Subcutaneous preadipocyte (primary cell): Measurements from ENCODE around the gene CHCHD1. TPM values are rescaled to one million over a fixed set of nuclear protein-coding genes. Genes with fewer than 3 reads are reported as not detected.

Experiments
- small RNA-seq: library from RNA; depleted of rRNA; stranded (forward); fragments of <200 nt; gene quantifications from one replicate; pipeline ENCODE3, GENCODE V24; 2012
- total RNA-seq: library from RNA; depleted of rRNA; stranded (reverse); fragments of >200 nt; gene quantifications from 2 replicates; pipeline ENCODE4 v1.2.3, GENCODE V29; 2012

CHCHD1 gene
- 19.7 and 19.8 TPM in 2 replicates for total RNA-seq

GRCh38 chr10:73781879-73782748 lies at the start of gene CHCHD1:
Gene CHCHD1, plus strand, starts transcription at chr10:73782048. Its CDS starts 28 bp downstream, at chr10:73782076.

GRCh38 chr10:73743905-73744663 lies 37.8 kb upstream of the CHCHD1 start, which contains the start of gene SEC24C:
Gene SEC24C, plus strand, starts transcription at chr10:73744372. Its CDS starts 2,461 bp downstream, at chr10:73746833.

GRCh38 chr10:73785211-73785720 lies 3.4 kb downstream of the CHCHD1 start, which contains the start of gene ZSWIM8:
Gene ZSWIM8, plus strand, starts transcription at chr10:73785606. Its CDS starts 273 bp downstream, at chr10:73785879.

Small RNA genes within 50 kb of the gene (small RNA-seq; reads per million reads assigned to genes)
- not detected for gene AC022400.4
- not detected for gene AC022400.9
- not detected for gene ZSWIM8-AS1

Other genes with a start within 250 kb of the CHCHD1 start
- 8.1 and 10.4 TPM in 2 replicates for gene USP54, start 190.7 kb upstream of the CHCHD1 start, total RNA-seq
- not detected in 2 replicates for gene MYOZ1, start 140.6 kb upstream of the CHCHD1 start, total RNA-seq
- gene SYNPO2L, start 126.0 kb upstream of the CHCHD1 start, total RNA-seq = under 0.01 TPM in 1 of 2 replicates, not detected in the other
- 3.3 and 5.5 TPM in 2 replicates for gene AGAP5, start 83.9 kb upstream of the CHCHD1 start, total RNA-seq
- gene SEC24C, start 37.7 kb upstream of the CHCHD1 start, total RNA-seq = 32.7 and 56.3 TPM in 2 replicates
- 47.8 and 55.3 TPM in 2 replicates for gene ZSWIM8, start 3.6 kb downstream of the CHCHD1 start, total RNA-seq
- 14.3 and 20.1 TPM in 2 replicates for gene NDST2, start 29.6 kb downstream of the CHCHD1 start, total RNA-seq
- gene CAMK2G, start 92.5 kb downstream of the CHCHD1 start, total RNA-seq = 18.7 and 22.1 TPM in 2 replicates
- gene PLAU, start 129.1 kb downstream of the CHCHD1 start, total RNA-seq = 26.8 and 63.9 TPM in 2 replicates
- gene VCL, start 216.1 kb downstream of the CHCHD1 start, total RNA-seq = 147 and 223 TPM in 2 replicates